Forelimb muscle (tissue), 1 donor: ENCODE results near the gene TMEM50A. TPM values are rescaled to one million over a fixed set of nuclear protein-coding genes. Genes with fewer than 3 reads are reported as not detected.
"Not testable (repeated sequence)": the region's sequence is repeated elsewhere in the genome, so short reads cannot be mapped to it uniquely, and the experiment has no call there.

Experiments used
- DNase-seq: peaks from one replicate; pipeline ENCODE4 v3.0.0-alpha.2; 2013; ENCODE audit warnings: low read depth
- polyA plus RNA-seq: library from polyadenylated mRNA; unstranded; fragments of 120-200 nt; gene quantifications from one replicate; pipeline ENCODE4 v1.2.1, GENCODE V29; 2013; ENCODE audit not compliant: insufficient read length

Gene TMEM50A
- polyA plus RNA-seq, 1 donor: 55.1 TPM

GRCh38 chr1:25336922-25337354 is 1.2 kb upstream of the TMEM50A start:
- DNase-seq: not testable (repeated sequence)

- not testable (repeated sequence) for DNase-seq
These were observed 499 bp upstream of the TMEM50A start for GRCh38 chr1:25337483-25338187.

- no peak for DNase-seq
These were observed 852 bp downstream of the TMEM50A start for GRCh38 chr1:25338986-25339385.

GRCh38 chr1:25341746-25342145 is 3.6 kb downstream of the TMEM50A start:
- DNase-seq: no peak

GRCh38 chr1:25342846-25343245 is 4.7 kb downstream of the TMEM50A start:
- no peak for DNase-seq

DNA sequence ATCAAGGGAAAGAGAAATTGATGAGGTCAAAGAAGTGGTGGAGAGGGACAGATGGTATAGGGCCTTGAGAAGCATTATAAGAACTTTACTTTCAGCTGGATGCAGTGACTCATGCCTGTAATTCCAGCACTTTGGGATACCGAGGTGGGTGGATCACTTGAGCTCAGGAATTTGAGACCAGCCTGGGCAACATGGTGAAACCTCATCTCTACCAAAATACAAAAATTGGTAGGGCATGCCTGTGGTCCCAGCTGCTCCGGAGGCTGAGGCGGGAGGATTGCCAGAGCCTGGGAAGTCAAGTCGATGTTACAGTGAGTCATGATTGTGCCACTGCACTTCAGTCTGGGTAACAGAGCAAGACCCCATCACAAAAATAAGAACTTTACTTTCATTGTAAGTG is 5.7 kb downstream of the TMEM50A start:
- DNase-seq: no peak

- no peak for DNase-seq
These were observed 9.4 kb downstream of the TMEM50A start for GRCh38 chr1:25347556-25347955.

GRCh38 chr1:25349606-25350005 is 11.5 kb downstream of the TMEM50A start:
- DNase-seq: no peak

DNA sequence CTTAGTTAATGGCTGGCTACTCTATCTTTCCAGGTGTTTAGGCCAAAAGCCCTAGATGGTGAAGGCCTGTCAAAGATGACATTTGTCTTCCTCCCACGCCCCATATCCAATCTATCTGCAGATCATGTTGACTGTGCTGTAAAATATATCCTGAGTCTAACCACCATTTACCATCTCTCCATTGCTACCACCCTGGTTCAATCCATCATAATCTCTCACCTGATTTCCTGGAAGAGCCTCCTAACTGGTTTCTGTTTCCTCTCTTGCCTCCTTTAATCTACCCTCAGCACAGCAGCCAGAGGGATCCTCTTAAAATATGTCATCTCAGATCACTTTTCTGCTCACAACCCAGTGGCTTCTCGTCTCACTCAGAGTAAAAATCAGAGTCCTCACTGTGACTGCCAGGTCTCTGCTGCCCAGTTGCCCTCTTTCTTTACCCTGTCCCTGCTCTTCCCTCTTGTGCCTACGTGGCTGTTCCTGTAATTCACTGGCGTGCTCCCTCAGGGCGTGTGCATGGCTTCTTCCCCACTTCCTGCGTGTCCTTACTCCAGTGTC is 17.8 kb downstream of the TMEM50A start:
- no peak for DNase-seq

DNA sequence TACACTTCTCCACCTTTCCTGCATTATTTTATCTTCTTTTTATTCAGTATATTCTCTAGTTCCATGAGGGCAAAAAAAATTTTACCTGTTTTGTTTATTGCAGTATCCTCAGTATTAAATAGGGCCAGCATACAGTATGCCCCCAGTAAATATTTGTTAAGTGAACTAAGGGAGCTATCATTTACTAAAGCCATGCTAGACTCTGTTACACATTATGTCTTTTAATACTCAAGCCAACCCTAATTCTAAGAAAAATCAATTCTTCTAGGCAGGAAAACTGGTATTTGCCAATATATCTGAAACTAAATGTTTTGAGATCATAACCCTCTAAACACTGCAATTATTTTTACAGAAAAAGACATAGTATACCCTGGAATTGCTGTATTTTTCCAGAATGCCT is 18.3 kb downstream of the TMEM50A start:
- no peak for DNase-seq

GRCh38 chr1:25356848-25357247 is 18.7 kb downstream of the TMEM50A start:
- no peak for DNase-seq

- DNase-seq: no peak
These were observed 22.8 kb downstream of the TMEM50A start for GRCh38 chr1:25360596-25361581.

DNA sequence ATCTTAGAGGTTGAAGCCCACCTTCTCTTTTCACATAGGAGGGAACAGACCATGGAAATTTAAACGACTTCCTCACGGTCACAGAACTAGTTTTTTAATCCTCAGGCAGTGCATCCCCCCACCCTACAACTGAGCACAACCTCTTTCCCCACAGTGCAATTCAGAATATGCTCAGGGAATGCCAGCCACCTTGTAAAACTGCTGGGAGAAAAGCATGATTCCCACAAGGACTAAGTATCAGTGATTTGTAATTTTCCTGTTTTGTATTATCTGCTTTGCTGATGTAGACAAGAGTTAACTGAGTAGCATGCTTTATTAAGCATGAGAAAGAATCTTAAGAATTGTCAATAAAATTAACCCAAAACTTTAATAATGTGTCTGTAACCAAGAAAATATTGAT is 23.8 kb downstream of the TMEM50A start:
- DNase-seq: no peak

DNA sequence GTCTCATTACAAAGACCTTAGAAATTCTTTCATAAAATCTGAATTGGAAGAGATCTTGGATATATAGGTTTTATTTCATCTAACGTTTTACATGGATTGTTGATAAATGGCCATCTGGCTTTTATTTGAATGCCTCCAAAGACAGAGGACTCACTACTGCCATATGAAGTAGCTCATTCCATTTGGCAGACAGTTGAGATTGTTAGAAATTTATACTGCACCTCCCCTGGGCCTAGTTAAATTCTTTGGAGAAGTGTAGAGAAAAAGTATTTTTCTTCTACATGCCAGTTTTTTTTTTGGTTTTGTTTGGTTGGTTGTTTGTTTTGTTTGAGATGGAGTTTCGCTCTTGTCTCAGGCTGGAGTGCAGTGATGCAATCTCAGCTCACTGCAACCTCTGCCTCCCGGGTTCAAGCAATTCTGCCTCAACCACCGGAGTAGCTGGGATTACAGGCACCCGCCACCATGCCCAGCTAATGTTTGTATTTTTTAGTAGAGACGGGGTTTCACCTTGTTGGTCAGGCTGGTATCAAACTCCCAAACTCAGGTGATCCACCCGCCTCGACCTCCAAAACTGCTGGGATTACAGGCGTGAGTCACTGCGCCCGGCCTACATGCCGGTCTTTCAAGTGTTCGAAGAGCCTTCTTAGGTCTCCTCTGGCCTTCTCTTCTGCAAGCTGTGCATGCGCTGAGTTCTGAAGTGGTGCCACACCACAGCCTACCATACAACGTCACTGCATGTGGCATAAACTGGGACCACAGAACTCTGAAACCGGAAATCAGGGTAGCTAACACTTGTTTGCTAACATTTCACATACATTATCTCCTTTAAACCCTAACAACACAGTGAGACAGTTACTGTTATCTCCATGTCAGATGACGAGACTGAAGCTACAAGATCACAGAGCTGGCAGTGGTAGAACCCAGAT is 24.8 kb downstream of the TMEM50A start:
- DNase-seq: not testable (repeated sequence)

- DNase-seq: no peak
These were observed 31.1 kb downstream of the TMEM50A start for GRCh38 chr1:25369241-25369640.

GRCh38 chr1:25369691-25370271 is 31.6 kb downstream of the TMEM50A start:
- DNase-seq: not testable (repeated sequence)

GRCh38 chr1:25371757-25372156 is 33.6 kb downstream of the TMEM50A start:
- not testable (repeated sequence) for DNase-seq

GRCh38 chr1:25378367-25378766 is 40.2 kb downstream of the TMEM50A start:
- not testable (repeated sequence) for DNase-seq

DNA sequence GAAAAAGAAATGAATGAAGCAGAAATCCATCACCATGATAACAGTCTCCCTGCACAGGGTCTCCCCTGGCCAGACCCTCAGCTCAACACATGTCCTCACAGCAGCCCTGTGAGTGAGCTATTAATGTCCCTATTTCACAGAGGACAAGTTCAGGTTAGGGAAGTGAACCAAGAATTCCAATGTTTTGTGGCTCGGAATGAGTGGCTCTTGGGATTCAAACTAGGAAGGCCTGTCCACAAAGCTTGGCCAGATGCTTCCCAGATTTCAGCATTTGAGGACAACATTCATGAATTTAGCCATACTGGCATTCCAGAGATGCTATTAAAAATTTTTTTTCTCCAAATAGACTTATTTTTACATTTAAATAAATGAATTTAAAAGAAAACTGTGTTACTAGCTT is 44.4 kb downstream of the TMEM50A start:
- DNase-seq: not testable (repeated sequence)

DNA sequence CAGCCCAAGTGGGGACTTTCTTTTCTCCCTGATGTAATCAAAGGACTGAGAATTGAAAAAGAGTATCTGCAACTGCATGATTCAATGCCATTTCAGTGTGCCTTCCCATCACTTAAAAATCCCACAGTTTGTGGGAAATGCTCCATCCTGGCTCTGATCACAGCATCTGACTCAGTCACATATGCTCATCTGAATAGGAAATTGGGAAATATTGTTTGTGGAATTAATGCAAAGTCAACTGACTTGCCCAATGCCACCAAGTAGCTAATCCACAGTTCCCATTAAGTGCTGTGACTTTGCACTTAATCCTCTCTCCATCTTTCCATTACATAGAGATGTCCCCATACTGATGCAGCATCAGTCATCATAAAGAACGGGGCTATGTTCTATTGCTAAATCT is 45.0 kb downstream of the TMEM50A start:
- DNase-seq: not testable (repeated sequence)

- not testable (repeated sequence) for DNase-seq
These were observed 45.7 kb downstream of the TMEM50A start for GRCh38 chr1:25383875-25384274.
